ENCODE results near the gene TMEM131.

DNA sequence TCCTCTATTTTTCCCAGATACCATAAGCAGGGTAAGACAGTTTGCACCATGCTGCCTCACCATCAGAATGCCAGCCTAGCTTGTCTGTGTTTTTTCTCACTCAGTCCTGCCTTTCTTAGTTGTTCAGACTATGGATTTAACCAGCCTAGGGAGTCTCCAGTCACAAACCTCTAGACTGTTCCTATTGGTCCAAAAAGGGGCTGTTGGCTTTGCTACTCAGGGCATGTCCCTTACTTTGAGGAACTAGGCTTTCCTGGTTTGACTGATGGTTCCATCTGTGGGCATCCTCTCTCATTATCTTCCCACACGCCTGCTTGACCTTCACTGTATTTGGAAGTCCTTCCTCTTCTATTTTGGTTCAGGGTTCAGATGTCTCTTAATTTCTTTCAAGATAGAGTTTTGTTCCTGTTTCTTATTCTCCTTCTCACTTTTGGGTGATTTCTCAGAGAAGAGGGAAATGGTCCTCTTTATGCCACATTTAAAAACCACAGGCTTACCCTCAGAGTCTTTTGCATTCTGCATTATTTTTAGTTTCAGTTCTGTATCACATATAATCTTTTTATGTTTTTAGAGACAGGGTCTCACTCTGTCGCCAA, 31.3 kb upstream of the TMEM131 start:
- TF ChIP-seq, protein P1, sequence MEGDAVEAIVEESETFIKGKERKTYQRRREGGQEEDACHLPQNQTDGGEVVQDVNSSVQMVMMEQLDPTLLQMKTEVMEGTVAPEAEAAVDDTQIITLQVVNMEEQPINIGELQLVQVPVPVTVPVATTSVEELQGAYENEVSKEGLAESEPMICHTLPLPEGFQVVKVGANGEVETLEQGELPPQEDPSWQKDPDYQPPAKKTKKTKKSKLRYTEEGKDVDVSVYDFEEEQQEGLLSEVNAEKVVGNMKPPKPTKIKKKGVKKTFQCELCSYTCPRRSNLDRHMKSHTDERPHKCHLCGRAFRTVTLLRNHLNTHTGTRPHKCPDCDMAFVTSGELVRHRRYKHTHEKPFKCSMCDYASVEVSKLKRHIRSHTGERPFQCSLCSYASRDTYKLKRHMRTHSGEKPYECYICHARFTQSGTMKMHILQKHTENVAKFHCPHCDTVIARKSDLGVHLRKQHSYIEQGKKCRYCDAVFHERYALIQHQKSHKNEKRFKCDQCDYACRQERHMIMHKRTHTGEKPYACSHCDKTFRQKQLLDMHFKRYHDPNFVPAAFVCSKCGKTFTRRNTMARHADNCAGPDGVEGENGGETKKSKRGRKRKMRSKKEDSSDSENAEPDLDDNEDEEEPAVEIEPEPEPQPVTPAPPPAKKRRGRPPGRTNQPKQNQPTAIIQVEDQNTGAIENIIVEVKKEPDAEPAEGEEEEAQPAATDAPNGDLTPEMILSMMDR (IDR thresholded peaks at IDR 0.05), result no peak
- TF ChIP-seq POLR2A (IDR thresholded peaks at IDR 0.05), result no peak

All from testis (tissue), 2 donors.